HG02623 (cell line): Measurements from ENCODE around the gene LCN2.

Experiments
- ATAC-seq: cut with Tn5 transposase; IDR thresholded peaks from one replicate; pipeline ENCODE4 v1.9.1; 2021; ENCODE audit warnings: moderate library complexity; ENCODE audit not compliant: unreplicated experiment

Gene LCN2

DNA sequence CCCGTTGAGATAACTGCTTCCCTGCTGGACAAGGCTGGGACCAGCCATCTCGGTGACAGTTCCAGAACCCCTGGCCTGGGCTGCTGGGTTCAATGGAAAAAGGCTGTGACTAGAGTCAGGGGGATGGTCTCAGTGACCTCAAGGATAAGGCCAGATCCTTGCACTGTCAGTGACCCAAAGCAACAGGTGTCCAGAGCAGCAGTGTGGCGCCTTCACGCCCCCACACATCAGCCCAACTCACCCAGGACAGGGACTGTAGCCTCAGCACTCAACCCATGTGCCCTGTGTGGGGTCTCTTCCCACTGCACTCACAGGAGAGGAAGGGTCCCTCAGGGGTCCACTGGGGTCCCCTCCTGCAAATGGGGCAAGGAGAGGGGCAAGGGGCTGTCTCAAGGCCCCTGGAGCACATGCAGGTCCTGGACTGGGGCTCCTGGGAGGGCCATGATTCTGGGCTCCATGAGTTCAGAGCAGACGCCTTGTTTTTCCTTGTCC, 698 bp upstream of the LCN2 start:
- ATAC-seq, result no peak

DNA sequence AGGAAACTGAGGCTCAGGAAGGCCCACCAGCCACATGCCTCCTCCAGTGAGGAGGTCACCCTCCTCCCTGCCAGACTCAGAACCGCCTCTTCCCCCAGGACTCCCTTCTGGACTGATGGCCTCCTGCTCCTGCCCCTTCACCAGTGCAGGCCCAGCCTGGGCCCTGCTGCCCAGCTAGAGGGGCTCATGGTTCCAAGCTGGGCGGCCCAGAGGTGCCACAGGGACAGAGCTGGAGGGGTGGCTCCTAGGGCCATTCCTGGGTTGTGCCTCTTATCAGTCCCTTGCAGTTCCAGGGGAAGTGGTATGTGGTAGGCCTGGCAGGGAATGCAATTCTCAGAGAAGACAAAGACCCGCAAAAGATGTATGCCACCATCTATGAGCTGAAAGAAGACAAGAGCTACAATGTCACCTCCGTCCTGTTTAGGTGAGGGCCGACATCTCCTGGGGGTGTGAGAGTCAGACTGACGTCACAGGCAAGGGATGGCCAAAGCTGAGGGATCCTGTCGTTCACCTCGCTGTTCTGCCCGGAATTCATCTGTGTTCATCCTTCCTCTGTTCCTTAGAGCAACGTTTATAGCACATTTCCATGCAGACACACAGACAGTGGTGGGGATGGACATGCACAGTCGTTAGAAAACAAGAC, 819 bp downstream of the LCN2 start:
- no peak for ATAC-seq

- ATAC-seq, result no peak
Observed at GRCh38 chr9:128150594-128151308, 1.5 kb downstream of the LCN2 start.

DNA sequence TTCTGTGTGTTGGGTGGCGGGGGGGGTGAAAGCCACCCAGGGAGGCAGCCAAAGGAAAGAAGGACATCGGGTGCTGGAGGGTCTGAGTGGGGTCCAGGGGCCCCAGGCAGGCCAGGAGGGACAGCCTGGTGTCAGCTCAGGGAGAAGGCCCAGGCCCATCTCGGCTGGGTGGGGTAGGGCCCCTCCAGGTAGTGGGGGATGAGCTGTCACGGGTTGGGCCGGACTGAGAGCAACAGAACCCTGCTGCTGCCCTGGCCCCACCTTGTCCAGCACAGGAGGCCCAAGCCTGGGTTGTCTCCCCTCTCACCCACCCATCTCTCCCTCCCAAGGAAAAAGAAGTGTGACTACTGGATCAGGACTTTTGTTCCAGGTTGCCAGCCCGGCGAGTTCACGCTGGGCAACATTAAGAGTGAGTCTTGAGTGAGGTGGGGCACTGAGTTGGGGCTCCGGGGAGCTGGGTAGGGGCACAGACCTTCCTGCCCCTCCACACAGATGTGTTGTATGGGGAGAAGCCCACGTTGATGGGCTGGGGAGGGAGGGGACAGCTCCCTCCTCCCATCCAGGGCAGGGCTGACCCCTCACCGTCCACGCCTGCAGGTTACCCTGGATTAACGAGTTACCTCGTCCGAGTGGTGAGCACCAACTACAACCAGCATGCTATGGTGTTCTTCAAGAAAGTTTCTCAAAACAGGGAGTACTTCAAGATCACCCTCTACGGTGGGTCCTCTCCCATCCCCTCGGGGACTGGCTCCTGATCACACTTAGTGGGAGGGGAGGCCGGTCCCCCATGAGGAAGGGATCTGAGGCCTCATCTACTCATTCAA, 2.3 kb downstream of the LCN2 start:
- ATAC-seq, result no peak

- ATAC-seq, result no peak
Observed at GRCh38 chr9:128152133-128153059, 3.1 kb downstream of the LCN2 start.

- no peak for ATAC-seq
Observed at GRCh38 chr9:128153060-128153946, 4.0 kb downstream of the LCN2 start.

- no peak for ATAC-seq
Observed at GRCh38 chr9:128153947-128154695, 4.9 kb downstream of the LCN2 start.

- no peak for ATAC-seq
Observed at GRCh38 chr9:128155736-128156500, 6.7 kb downstream of the LCN2 start.

DNA sequence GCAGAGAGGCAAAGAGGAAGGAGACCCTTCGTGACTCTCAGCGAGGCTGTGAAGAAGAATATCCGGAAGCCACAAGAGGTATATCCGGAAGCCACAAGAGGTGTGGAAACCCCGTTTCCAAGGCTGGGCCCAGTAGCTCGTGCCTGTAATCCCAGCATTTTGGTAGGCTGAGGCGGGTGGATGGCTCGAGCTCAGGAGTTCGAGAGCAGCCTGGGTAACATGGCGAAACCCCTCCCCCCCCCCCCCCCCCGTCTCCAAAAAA, 10.2 kb downstream of the LCN2 start:
- ATAC-seq, result no peak

GRCh38 chr9:128159784-128160602, 10.7 kb downstream of the LCN2 start, which contains the start of gene BBLN:
Gene BBLN (plus strand): TSS chr9:128160265. CDS start chr9:128160408, 143 bp downstream.
- ATAC-seq, result peak; percentile 73

GRCh38 chr9:128160603-128160987, 11.3 kb downstream of the LCN2 start:
- ATAC-seq, result no peak

DNA sequence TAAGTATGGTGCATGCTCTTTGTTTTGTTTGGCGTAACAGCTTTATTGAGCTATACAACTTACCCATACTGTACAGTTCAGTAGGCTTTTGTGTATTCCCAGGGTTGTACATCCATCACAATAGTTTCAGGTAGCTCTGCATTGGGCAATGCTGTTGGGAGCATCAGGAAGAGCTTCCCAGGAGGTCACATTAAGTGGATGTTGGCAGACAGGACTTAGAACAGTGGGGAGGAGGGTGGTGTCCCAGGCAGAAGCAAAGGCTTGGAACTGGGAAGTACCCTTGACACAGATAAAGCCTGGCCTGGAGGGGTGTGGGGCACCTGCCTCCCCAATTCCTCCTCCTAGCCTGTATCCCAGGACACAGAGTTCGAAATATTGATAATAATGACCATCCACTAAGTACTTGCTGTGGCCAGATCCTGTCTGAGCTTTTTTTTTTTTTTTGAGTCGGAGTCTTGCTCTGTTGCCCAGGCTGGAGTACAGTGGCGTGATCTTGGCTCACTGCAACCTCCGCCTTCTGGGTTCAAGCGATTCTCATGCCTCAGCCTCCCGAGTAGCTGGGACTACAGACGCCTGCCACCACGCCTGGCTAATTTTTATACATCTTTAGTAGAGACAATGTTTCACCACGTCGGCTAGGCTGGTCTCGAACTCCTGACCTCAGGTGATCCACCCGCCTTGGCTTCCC, 12.1 kb downstream of the LCN2 start:
- ATAC-seq, result no peak

DNA sequence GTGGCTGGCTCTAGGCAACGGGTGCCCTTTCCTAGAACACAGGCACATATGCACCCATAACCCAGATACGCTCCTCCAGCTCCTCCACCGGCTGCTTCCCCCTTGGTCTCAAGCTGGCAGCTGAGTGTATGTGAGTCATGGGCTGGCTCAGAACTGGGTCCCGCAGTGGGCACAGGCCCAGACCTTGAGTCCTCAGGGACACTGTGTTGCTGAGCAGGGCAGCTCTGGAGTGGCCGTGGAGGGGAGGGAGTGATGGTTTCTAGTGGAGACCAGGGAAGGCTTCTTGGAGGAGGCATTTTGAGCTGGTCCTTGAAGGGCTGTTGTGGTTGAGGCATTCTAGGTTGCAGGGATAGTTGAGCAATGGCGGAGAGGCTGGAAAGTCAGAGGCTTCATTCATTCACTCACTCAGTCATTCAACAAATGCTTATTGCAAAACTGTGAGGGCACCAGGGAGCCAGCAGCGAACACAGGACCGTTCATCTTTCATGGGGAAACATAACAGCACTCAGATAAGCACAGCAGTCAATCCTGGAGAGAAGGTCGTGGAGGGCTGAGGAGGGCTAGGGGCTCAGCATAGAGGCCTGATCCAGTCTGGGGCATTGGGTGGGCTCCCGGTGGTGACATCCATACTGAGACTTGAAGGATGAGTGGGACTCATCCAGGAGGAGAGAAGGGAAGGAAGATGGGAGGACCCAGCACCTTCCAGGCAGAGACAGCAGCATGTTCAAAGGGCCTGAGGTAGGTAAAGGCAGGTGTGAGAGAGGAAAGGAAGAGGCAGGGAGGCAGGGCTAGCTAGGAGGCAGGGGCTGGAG, 13.2 kb downstream of the LCN2 start:
- no peak for ATAC-seq

DNA sequence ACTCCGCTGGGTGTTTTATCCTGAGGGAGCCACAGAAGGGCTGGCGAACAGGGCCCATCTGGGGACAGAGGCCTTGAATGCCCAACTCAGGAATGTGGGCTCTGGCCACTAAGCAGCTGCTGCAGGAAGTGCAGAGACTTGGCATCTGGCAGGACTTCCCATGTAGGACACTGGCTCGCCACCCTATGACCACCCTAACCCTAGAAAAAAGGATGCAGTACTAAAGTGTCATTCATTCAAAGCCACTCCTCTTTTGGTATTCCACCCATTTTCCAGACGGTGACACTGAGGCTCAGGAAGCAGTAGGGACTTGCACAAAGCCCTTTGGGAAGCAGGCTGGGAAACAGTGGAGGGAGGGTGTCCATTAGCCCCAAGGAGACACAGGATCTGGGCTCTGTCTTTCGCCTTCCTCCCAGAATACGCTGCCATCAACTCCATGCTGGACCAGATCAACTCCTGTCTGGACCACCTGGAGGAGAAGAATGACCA, 13.8 kb downstream of the LCN2 start:
- no peak for ATAC-seq

DNA sequence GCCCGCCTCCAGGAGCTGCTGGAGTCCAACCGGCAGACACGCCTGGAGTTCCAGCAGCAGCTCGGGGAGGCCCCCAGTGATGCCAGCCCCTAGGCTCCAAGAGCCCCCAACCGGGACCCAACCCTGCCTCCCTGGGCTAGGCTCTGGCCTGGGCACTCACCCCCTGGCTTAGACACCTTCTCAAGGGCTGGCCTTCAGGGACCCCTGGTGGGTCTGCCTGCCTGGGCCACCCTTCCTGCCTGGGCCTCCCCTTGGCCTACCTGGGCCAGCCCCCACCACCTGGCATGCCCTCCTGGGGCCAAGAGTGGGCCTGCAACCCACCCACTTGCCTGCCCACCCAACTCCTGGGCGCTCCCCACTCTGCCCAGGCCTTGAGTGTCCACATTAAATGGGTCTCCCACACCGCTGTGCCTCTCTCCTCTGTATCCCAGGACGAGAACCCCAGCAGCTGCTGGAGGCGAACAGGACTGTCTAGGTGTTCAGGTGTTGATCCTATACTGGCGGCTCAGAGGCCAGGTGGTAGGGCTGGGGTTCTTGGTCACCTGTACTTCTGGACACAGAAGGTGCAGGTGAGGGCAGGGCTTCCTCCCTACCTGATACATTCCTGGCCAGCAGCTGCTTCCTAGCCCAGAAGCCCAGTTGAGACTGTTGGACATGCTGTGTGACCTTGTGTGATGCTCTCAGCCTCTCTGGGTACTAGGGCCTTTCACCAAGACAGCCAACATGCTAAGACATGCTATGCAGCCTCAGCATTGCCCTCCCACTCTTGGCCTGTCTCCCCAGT, 14.5 kb downstream of the LCN2 start:
- ATAC-seq, result no peak
